Progenitor cell of endocrine pancreas (in vitro differentiated cells): ENCODE results near the gene NUDCD3. TPM values are rescaled to one million over a fixed set of nuclear protein-coding genes. Genes with fewer than 3 reads are reported as not detected.

ENCODE experiments used
- DNase-seq: peaks from one replicate; pipeline ENCODE4 v3.0.0; 2021; ENCODE audit warnings: low spot score; ENCODE audit not compliant: unreplicated experiment
- H3K27ac Mint-ChIP-seq: 2 replicates; pipeline ENCODE4 v1.8.0; 2021; ENCODE audit warnings: mild to moderate bottlenecking, moderate library complexity, mixed read lengths
- H3K27me3 Mint-ChIP-seq: 2 replicates; pipeline ENCODE4 v1.8.0; 2021; ENCODE audit warnings: mixed read lengths
- H3K36me3 Mint-ChIP-seq: 2 replicates; pipeline ENCODE4 v1.8.0; 2022; ENCODE audit warnings: mixed read lengths; ENCODE audit not compliant: insufficient read depth
- H3K4me1 Mint-ChIP-seq: 2 replicates; pipeline ENCODE4 v1.8.0; 2021; ENCODE audit warnings: low read depth, mixed read lengths
- H3K4me3 Mint-ChIP-seq: 2 replicates; pipeline ENCODE4 v1.8.0; 2021; ENCODE audit warnings: low read depth, mild to moderate bottlenecking, moderate library complexity, mixed read lengths
- H3K9me3 Mint-ChIP-seq: 2 replicates; pipeline ENCODE4 v1.8.0; 2021; ENCODE audit warnings: low read depth, mixed read lengths
- CTCF ChIP-seq: fragments of 200-600 bp; sonication (generic); IDR thresholded peaks from one replicate; pipeline ENCODE4 v1.5.0; 2021; ENCODE audit warnings: antibody characterized with exemption, mild to moderate bottlenecking; ENCODE audit not compliant: unreplicated experiment
- total RNA-seq: library from RNA; stranded (reverse); gene quantifications from 2 replicates; pipeline ENCODE4 v1.2.1, GENCODE V29; 2021

The NUDCD3 gene
- total RNA-seq, 1 donor from 2014 or later, result 89.0 TPM

- Mint-ChIP-seq H3K4me3 (peak overlapping the region; percentile 35), H3K4me1 (peaks cover 41% of the 10 kb centered on the region), H3K27ac (no peak overlapping the region), H3K9me3 (no peaks in the 10 kb centered on the region), H3K27me3 (no peaks in the 10 kb centered on the region), H3K36me3 (peaks cover 13% of the 10 kb centered on the region)
- no peak for TF ChIP-seq CTCF
- no peak for DNase-seq
Measured at GRCh38 chr7:44537442-44537841, 47.0 kb upstream of the NUDCD3 start.

DNA sequence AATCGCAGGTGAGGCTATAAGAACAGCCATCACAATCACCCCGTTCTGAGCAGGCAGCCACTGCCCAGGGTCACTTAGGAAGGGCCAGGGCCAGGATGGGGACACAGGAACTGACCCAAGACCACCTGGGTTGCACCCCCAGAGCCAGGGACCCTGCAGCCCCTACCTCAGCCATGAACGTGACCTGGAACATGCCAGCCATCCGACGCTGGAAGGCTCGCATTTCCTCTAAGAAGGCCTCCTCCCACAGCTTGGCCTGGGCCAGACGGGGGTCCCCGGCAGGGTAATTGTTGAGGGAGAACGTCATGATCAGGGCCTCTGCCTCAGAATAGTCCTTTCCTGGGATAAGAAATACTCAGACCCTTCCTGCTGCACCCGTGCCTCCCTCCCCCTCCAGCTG lies 45.6 kb upstream of the NUDCD3 start:
- Mint-ChIP-seq H3K36me3 (peaks cover 18% of the 10 kb centered on the region), H3K4me1 (peaks cover 29% of the 10 kb centered on the region), H3K9me3 (no peaks in the 10 kb centered on the region), H3K27ac (no peak overlapping the region), H3K4me3 (no peak overlapping the region), H3K27me3 (no peaks in the 10 kb centered on the region)
- no peak for TF ChIP-seq CTCF
- DNase-seq, result no peak

DNA sequence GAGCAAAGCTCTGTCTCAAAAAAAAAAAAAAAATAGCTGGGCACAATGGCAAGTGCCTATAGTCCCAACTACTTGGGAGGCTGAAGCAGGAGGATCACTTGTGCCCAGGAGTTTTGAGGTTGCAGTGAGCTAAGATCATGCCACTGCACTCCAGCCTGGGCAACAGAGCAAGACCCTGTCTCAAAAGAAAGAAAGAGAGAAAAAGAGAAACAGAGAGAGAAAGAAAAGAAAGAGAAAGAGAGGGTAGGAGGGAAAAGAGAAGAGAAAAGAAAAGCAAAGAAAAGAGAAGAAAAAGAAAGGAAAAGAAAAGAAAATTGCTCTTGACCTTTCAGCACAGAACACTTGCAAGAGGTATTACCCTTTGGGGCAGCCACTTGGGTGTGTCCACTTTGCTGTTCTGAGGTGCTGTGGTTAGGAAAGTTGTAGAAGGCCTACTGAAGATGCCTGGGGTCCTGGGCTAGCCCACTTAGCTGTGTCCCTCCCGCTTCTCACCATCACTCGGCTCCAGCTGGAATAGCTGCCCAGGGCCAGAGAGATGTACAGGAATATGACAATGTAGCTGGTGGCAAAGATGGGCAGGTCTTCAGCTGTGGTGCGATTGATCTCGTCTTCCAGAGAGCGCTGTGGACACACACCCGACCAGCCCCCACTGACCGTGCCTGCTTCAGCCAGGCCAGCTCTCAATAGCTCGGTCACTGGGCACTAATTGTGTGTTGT lies 45.0 kb upstream of the NUDCD3 start:
- Mint-ChIP-seq H3K36me3 (peaks cover 23% of the 10 kb centered on the region), H3K9me3 (no peaks in the 10 kb centered on the region), H3K4me3 (no peak overlapping the region), H3K4me1 (peaks cover 24% of the 10 kb centered on the region), H3K27ac (no peak overlapping the region), H3K27me3 (no peaks in the 10 kb centered on the region)
- no peak for TF ChIP-seq CTCF
- DNase-seq, result no peak

- peaks cover 27% of the 10 kb centered on the region for H3K36me3 Mint-ChIP-seq
- no peaks in the 10 kb centered on the region for H3K27me3 Mint-ChIP-seq
- DNase-seq, result peak; percentile 23
- no peaks in the 10 kb centered on the region for H3K9me3 Mint-ChIP-seq
- H3K4me3 Mint-ChIP-seq, result no peak overlapping the region
- H3K4me1 Mint-ChIP-seq, result peaks cover 15% of the 10 kb centered on the region
- H3K27ac Mint-ChIP-seq, result peak overlapping the region; percentile 93
- peak; percentile 66 for TF ChIP-seq CTCF
Measured at GRCh38 chr7:44534501-44534900, 44.0 kb upstream of the NUDCD3 start.

DNA sequence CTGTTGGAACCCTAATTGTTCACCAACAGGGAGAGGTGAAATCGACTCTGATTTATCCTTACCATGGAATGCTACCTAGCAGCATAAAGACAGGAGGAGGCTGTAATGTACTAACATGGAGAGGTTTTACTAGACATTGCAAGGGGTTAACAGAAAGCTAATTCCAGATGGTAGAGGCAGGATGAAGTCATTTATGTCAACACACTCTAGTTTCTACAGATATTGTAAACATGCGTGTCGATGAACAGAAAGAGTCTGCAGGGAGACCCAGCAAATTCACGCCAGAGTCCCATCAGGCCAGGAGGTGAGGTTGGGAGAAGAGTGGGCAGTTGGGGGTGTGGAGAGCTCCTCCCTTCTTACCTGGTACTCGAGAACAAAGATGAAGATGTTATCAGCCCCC lies 43.6 kb upstream of the NUDCD3 start:
- no peak for TF ChIP-seq CTCF
- Mint-ChIP-seq H3K4me3 (no peak overlapping the region), H3K4me1 (peaks cover 12% of the 10 kb centered on the region), H3K27ac (peak overlapping the region; percentile 93), H3K27me3 (no peaks in the 10 kb centered on the region), H3K36me3 (peaks cover 26% of the 10 kb centered on the region), H3K9me3 (no peaks in the 10 kb centered on the region)
- DNase-seq, result no peak
